ENCODE results near the gene ANGPTL5.
A peak's percentile ranks its signal among the peaks of the same experiment; 100 is the strongest.

The ANGPTL5 gene

GRCh38 chr11:101917226-101917625 is 904 bp upstream of the ANGPTL5 start:
- H3K4me1 Mint-ChIP-seq = peaks cover 21% of the 10 kb centered on the region

GRCh38 chr11:101915791-101916291 is 481 bp downstream of the ANGPTL5 start:
- H3K4me1 Mint-ChIP-seq = peaks cover 21% of the 10 kb centered on the region
- DNase-seq (ENCODE audit: low spot score in 2 of 2) (no peak), ATAC-seq (replicated peaks; ENCODE audit: extremely low read depth, poor library complexity, severe bottlenecking) (no peak)
- H3K27me3 Mint-ChIP-seq = no peaks in the 10 kb centered on the region
- peak overlapping the region; percentile 91 for H3K4me3 Mint-ChIP-seq
- peak overlapping the region; percentile 92 for H3K27ac Mint-ChIP-seq (ENCODE audit: low read depth)
- H3K9me3 Mint-ChIP-seq = no peaks in the 10 kb centered on the region
- H3K36me3 Mint-ChIP-seq (ENCODE audit: insufficient read depth) = peaks cover 2% of the 10 kb centered on the region

More at GRCh38 chr11:101917226-101917625, 904 bp upstream of the ANGPTL5 start:
- Mint-ChIP-seq H3K9me3 (no peaks in the 10 kb centered on the region), H3K27ac (ENCODE audit: low read depth) (peak overlapping the region; percentile 9), H3K27me3 (no peaks in the 10 kb centered on the region), H3K4me3 (no peak overlapping the region), H3K36me3 (ENCODE audit: insufficient read depth) (peaks cover 2% of the 10 kb centered on the region)
- no peak for ATAC-seq (replicated peaks; ENCODE audit: extremely low read depth, poor library complexity, severe bottlenecking)
- no peak for DNase-seq (ENCODE audit: low spot score in 2 of 2)

DNA sequence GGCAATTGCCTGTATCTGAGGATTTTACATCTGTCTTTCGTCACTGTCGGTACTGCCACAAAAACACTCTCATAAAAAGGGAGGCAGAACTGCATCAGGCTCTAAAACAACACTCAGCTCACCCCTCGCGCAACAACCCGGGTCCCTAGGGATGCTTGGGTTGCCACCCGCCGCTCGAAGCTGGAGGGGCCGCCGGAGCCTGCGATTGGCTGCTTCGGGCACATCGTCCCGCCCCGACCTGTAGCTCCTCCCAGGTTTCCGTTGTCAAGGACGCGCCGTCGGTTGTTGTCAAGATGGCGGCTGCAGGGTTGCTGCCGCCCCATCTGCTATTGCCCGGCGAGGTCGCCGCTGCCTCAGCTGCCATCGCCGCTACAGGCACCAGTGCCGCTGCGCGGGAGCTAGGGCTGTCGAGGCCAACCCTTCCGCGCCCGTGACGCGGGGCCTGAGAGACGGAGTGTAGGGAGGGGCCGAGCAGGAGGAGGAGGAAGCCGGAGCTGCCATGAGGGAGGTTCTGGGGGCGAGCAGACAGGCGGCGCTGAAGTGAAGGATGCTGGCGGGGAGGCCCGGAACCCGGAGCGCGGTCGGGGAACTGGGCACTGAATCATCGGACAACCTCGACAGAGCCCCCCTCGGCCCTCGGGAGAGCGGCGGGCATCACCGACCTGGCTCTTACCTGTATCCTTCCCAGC is 1.4 kb downstream of the ANGPTL5 start, which contains the start of gene CEP126:
Gene CEP126, plus strand, starts transcription at position 273 of the 689 bp plus-strand sequence. Its CDS starts 275 bp downstream, at position 548.
- H3K4me1 Mint-ChIP-seq = peaks cover 21% of the 10 kb centered on the region
- DNase-seq (ENCODE audit: low spot score in 2 of 2) = peak; percentile 91 to 95
- H3K27ac Mint-ChIP-seq (ENCODE audit: low read depth) = peak within 1 kb of the TSS; percentile 92

DNA sequence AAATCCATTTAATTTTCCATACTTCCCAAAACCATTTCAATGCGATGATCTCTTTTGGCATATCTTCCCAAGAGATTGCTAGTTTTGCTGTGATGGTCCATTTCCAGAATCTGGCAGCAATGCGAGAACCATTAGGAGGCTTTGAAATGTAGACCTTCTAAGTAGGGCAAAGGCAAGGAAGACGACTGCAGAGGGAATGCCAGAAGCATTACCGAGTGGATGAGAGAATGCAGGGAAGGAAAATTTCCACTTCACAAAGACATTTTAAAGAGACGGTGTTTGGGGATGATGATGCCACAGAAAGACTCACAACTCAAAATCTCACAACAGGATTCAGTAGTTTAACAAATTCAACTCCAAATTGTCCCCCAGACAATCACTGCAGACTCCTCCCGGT is 2.0 kb downstream of the ANGPTL5 start:
- H3K9me3 Mint-ChIP-seq = no peaks in the 10 kb centered on the region

More for the DNA sequence above, 1.4 kb downstream of the ANGPTL5 start, which contains the start of gene CEP126:
- Mint-ChIP-seq H3K4me3 (peak within 1 kb of the TSS; percentile 91), H3K9me3 (no peaks in the 10 kb centered on the region), H3K27me3 (no peaks in the 10 kb centered on the region), H3K36me3 (ENCODE audit: insufficient read depth) (peaks cover 2% of the 10 kb centered on the region)
- peak; percentile 94 for ATAC-seq (replicated peaks; ENCODE audit: extremely low read depth, poor library complexity, severe bottlenecking)

GRCh38 chr11:101913656-101914055 is 2.7 kb downstream of the ANGPTL5 start:
- no peak for DNase-seq (ENCODE audit: low spot score in 2 of 2)
- Mint-ChIP-seq H3K27ac (ENCODE audit: low read depth) (no peak overlapping the region), H3K4me1 (peaks cover 21% of the 10 kb centered on the region), H3K4me3 (no peak overlapping the region), H3K27me3 (no peaks in the 10 kb centered on the region), H3K9me3 (no peaks in the 10 kb centered on the region), H3K36me3 (ENCODE audit: insufficient read depth) (peaks cover 2% of the 10 kb centered on the region)
- ATAC-seq (replicated peaks; ENCODE audit: extremely low read depth, poor library complexity, severe bottlenecking) = no peak

More for the DNA sequence above, 2.0 kb downstream of the ANGPTL5 start:
- H3K4me3 Mint-ChIP-seq = peak overlapping the region; percentile 91
- ATAC-seq (replicated peaks; ENCODE audit: extremely low read depth, poor library complexity, severe bottlenecking) (no peak), DNase-seq (ENCODE audit: low spot score in 2 of 2) (no peak)
- peak overlapping the region; percentile 92 for H3K27ac Mint-ChIP-seq (ENCODE audit: low read depth)
- H3K4me1 Mint-ChIP-seq = peaks cover 21% of the 10 kb centered on the region
- H3K36me3 Mint-ChIP-seq (ENCODE audit: insufficient read depth) = peaks cover 2% of the 10 kb centered on the region
- no peaks in the 10 kb centered on the region for H3K27me3 Mint-ChIP-seq

DNA sequence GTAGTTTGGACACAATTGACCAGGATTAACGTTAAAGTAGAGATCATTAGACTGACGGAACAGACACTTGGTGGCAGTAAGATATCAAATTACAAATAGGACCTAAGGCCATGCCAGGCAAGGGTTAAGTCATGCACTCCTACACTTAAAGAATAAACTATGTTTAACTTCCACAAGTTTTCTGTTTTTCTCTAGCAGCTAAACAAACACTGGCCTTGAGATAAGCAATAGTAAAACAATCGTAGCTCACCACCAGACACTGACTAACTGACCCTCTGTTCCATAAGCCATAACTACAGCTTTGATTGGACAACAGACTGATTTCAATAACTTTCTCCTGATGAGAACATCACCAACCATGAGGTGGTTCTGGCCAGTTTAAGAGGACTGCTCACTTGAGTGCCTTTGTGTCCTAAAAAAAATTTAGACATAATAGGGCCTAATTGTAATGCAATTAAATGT is 3.5 kb downstream of the ANGPTL5 start:
- ATAC-seq (replicated peaks; ENCODE audit: extremely low read depth, poor library complexity, severe bottlenecking) = no peak
- no peaks in the 10 kb centered on the region for H3K9me3 Mint-ChIP-seq
- peaks cover 2% of the 10 kb centered on the region for H3K36me3 Mint-ChIP-seq (ENCODE audit: insufficient read depth)
- no peaks in the 10 kb centered on the region for H3K27me3 Mint-ChIP-seq
- no peak for DNase-seq (ENCODE audit: low spot score in 2 of 2)
- H3K4me1 Mint-ChIP-seq = peaks cover 21% of the 10 kb centered on the region
- no peak overlapping the region for H3K27ac Mint-ChIP-seq (ENCODE audit: low read depth)
- H3K4me3 Mint-ChIP-seq = no peak overlapping the region

GRCh38 chr11:101909087-101909486 is 7.2 kb downstream of the ANGPTL5 start:
- Mint-ChIP-seq H3K27ac (ENCODE audit: low read depth) (no peak overlapping the region), H3K36me3 (ENCODE audit: insufficient read depth) (no peaks in the 10 kb centered on the region), H3K4me1 (no peaks in the 10 kb centered on the region), H3K9me3 (no peaks in the 10 kb centered on the region), H3K4me3 (no peak overlapping the region), H3K27me3 (peaks cover 17% of the 10 kb centered on the region)
- DNase-seq (ENCODE audit: low spot score in 2 of 2) (no peak), ATAC-seq (replicated peaks; ENCODE audit: extremely low read depth, poor library complexity, severe bottlenecking) (no peak)

DNA sequence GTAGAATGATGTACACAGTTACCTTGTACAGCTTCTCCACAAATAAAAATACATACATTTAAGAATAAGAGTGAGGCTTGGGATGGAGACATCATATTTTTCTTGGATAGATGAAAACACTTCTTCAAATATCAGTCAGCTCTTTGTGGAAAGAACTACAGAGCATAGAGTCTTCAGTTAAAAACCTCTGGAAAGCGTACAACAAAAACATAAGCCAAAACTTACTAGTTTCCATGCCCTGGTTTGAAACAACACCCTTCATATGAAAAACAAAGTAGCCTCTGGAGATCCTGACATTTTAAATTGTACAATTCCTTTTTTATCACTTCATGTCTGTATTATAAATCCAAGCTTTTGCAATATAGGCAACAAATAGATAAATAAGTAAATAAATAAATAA is 8.5 kb downstream of the ANGPTL5 start:
- Mint-ChIP-seq H3K4me1 (no peaks in the 10 kb centered on the region), H3K36me3 (ENCODE audit: insufficient read depth) (no peaks in the 10 kb centered on the region), H3K4me3 (no peak overlapping the region), H3K27me3 (peaks cover 29% of the 10 kb centered on the region), H3K27ac (ENCODE audit: low read depth) (no peak overlapping the region), H3K9me3 (no peaks in the 10 kb centered on the region)
- DNase-seq (ENCODE audit: low spot score in 2 of 2) (no peak), ATAC-seq (replicated peaks; ENCODE audit: extremely low read depth, poor library complexity, severe bottlenecking) (no peak)

- H3K27ac Mint-ChIP-seq (ENCODE audit: low read depth) = no peak overlapping the region
- H3K36me3 Mint-ChIP-seq (ENCODE audit: insufficient read depth) = peaks cover 2% of the 10 kb centered on the region
- no peaks in the 10 kb centered on the region for H3K9me3 Mint-ChIP-seq
- DNase-seq (ENCODE audit: low spot score in 2 of 2) (no peak), ATAC-seq (replicated peaks; ENCODE audit: extremely low read depth, poor library complexity, severe bottlenecking) (no peak)
- H3K4me1 Mint-ChIP-seq = no peaks in the 10 kb centered on the region
- H3K27me3 Mint-ChIP-seq = peaks cover 33% of the 10 kb centered on the region
- no peak overlapping the region for H3K4me3 Mint-ChIP-seq
Measured at GRCh38 chr11:101894505-101894904, 21.8 kb downstream of the ANGPTL5 start.

DNA sequence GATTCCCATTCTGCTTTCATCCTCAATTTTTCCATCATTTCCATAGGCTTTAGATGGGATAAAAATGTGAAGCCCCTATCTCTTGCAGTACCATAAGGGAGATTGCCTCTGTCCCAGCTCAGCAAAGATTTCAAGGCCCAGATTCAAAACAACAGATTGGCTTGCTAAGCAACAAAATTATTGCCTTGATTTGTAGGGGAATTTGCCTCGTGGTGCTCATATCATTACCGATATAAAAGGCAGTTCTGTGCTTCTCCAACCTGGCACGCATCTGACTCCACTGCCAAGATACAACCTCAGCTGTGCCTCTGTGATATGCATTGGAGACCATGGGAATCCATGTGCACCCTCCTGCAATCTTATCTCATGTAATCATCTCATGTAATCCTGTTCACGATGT is 26.6 kb downstream of the ANGPTL5 start:
- DNase-seq (ENCODE audit: low spot score in 2 of 2) = no peak
- no peak for ATAC-seq (replicated peaks; ENCODE audit: extremely low read depth, poor library complexity, severe bottlenecking)
- Mint-ChIP-seq H3K27me3 (peaks cover 41% of the 10 kb centered on the region), H3K36me3 (ENCODE audit: insufficient read depth) (no peaks in the 10 kb centered on the region), H3K4me1 (no peaks in the 10 kb centered on the region), H3K9me3 (no peaks in the 10 kb centered on the region), H3K27ac (ENCODE audit: low read depth) (no peak overlapping the region), H3K4me3 (no peak overlapping the region)

DNA sequence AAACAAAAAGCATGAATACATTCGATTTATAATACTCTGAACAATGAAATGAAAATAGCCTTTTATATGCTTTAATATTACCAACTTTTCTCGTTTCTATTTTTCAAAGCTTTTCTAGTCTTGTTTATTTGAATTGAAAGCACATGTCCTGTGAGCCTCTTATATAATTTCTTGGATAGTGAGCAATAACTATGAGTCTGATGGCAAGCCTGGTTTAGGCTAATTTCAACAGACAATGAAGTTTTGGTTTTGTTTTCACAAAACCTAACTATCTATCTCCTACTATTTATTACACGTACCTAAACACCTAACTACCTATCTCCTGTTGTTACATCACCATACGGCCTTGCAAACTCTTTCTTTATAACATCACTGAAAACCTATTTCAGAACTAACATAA is 30.7 kb downstream of the ANGPTL5 start:
- no peak overlapping the region for H3K27ac Mint-ChIP-seq (ENCODE audit: low read depth)
- H3K27me3 Mint-ChIP-seq = peaks cover 63% of the 10 kb centered on the region
- H3K36me3 Mint-ChIP-seq (ENCODE audit: insufficient read depth) = no peaks in the 10 kb centered on the region
- no peak overlapping the region for H3K4me3 Mint-ChIP-seq
- DNase-seq (ENCODE audit: low spot score in 2 of 2) = no peak
- ATAC-seq (replicated peaks; ENCODE audit: extremely low read depth, poor library complexity, severe bottlenecking) = no peak
- no peaks in the 10 kb centered on the region for H3K9me3 Mint-ChIP-seq
- no peaks in the 10 kb centered on the region for H3K4me1 Mint-ChIP-seq

DNA sequence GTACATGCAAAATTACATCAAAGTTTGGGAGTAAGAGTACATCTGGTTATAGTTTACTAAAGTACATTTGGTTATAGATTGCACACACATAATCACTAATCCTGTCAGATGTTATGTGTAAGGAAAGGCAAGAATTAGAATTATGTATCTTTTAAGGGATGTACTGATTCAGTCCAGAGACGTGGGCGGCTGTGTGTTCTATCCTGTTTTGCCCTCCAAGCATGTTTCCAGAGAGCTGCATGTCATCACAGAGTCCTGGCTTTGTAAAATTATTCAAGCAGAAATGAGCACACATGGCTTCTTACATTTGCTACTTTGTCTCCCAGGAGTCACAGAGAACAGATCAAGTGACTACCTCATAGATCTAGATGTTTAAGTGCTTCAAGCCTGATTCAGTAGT is 34.7 kb downstream of the ANGPTL5 start:
- no peaks in the 10 kb centered on the region for H3K36me3 Mint-ChIP-seq (ENCODE audit: insufficient read depth)
- no peak overlapping the region for H3K27ac Mint-ChIP-seq (ENCODE audit: low read depth)
- DNase-seq (ENCODE audit: low spot score in 2 of 2) (no peak), ATAC-seq (replicated peaks; ENCODE audit: extremely low read depth, poor library complexity, severe bottlenecking) (no peak)
- H3K27me3 Mint-ChIP-seq = peaks cover 75% of the 10 kb centered on the region
- no peaks in the 10 kb centered on the region for H3K4me1 Mint-ChIP-seq
- no peaks in the 10 kb centered on the region for H3K9me3 Mint-ChIP-seq
- no peak overlapping the region for H3K4me3 Mint-ChIP-seq

GRCh38 chr11:101880222-101880621 is 36.1 kb downstream of the ANGPTL5 start:
- Mint-ChIP-seq H3K9me3 (no peaks in the 10 kb centered on the region), H3K27ac (ENCODE audit: low read depth) (no peak overlapping the region), H3K4me1 (no peaks in the 10 kb centered on the region), H3K27me3 (peaks cover 77% of the 10 kb centered on the region), H3K36me3 (ENCODE audit: insufficient read depth) (no peaks in the 10 kb centered on the region), H3K4me3 (no peak overlapping the region)
- DNase-seq (ENCODE audit: low spot score in 2 of 2) (no peak), ATAC-seq (replicated peaks; ENCODE audit: extremely low read depth, poor library complexity, severe bottlenecking) (no peak)
